IPS-NIHi7 (cell line): ENCODE data around the gene PDLIM1.

Experiments
- DNase-seq: peaks from one replicate; pipeline ENCODE4 v3.0.0; 2012; ENCODE audit warnings: mixed read lengths; ENCODE audit errors: extremely low spot score

Gene PDLIM1

DNA sequence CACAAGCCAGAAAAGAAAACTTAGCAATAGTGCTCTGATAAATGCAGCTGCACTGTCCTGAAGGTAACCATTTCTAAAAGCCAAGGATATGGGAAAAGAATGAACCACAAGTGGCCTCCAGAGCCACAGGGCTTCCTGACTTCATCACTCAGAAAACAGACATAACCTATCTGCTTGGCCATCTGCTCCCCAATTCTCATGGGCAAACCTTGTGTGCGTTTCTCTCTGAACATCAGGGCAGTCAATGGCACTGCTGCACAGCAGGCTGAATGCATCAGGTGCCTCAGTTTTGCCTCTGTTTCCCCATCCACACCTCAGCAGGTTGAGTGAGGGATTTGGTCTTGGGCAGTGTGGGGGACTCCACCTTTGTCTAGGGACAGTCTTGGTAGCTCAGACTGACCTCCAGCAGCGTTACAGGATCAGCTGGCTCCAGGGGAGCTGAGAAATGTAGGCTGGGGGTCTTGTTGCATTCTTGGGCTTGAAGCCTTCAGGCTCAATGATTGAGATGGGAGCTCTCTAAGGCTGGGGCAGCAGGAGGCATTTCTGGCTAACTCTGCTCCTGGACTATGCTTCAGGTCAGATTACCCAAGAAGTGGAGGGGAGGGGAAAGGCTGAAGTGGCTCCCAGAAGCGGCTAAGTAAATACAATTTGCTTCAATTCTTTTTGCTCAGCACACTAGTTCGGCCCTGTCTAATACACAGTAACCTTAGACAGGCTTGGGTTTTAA is 23.6 kb upstream of the PDLIM1 start:
- DNase-seq, result no peak

DNA sequence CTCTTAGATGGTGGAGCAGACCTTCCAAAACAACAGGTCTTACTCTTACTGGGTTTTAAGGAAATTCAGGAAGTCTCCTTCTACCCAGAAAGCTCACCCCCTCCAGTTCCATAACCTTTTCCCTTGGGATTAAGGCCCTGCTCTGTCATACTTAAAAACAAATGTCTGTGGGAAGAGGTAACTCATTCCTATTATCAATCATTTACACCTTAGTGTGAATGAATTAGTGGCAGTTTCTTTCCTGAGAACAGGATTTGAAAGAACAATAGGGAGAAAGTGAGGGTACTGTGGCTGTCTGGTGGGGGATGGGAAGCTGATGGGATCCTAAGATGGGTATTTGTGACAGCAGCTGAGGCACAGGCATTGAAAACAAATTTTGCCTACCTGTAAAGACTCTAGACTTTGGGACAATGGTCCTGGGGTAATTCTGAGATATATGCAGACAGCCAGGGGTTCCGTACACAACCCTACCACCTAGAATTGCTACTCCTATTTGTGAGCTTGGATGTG is 22.2 kb upstream of the PDLIM1 start:
- no peak for DNase-seq

DNA sequence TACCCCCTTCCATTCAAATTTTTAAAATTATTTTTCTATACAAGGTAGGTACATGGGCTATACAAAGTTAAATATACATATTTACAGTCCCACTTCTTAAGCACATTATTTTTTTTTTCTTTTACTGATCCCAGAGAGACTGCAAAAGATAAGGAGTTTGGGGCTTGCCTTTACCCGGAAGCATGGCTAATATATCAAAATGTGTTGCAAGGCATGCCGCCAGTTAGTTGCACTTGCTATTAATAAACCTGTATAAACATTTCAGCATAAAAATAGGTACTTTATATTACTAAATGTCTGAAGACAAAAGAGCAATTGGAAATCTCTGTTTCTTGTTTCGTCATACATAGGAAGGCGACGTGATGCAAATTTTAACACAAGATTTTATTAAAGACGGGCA is 21.5 kb upstream of the PDLIM1 start:
- no peak for DNase-seq

DNA sequence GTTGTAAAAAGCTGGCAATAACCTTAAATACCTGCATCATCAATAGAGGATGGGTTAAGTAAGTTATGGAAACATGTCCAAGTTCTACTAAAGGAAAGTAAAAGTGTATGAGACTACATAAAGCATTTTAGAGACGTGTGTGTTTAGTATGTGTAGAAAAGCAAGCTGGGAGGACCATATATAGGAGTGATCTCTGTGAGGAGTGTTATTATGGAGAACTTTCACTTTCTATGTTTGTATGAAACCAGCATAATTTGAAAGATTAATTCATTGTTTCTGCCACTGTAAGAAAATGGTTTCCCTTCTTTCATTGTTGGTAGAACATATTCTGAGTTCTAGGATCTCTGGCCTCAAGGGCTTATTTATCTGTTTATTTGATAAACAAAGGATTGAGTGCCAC is 19.2 kb upstream of the PDLIM1 start:
- no peak for DNase-seq

DNA sequence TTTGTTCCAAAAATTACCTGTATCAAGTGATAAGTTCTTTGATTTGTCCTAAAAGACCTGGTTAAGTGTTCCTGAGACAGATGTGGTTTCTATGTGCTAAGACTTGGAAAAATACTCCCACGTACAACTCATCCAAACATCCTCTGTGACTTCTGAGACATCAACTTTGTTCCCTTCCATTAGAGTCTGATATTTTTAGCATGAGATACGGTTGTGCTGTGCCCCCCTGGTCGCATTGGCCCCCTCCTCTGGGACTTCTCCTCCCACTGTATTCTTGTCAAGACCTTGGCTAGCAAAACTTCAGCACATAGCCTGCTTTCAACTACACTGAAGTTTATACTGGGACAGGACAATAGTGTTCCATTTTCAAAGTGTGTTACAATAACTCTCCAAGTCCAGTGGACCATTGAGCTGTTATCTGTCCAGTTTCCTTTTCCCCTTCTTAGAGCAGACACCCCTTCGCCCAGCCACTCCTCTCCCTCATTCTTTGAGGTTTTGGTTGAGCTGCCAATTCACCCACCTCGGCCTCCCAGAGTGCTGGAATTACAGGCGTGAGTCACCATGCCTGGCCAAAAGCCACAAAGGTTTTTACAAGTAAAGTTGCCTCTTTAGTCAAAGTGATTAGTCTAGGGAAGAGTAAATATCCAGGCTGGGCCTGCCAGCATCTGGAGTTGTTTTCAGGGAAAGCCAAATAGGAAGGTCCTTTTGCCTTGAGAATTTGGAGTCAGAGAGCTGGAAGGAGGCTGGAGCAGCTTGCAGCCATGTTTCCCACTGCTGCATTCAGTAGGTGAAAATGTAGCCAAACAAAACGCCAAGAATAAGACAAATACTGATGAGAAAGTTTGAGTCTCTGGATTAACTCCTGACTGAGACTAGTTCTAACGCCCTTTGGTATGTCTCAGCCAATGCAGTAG is 17.8 kb upstream of the PDLIM1 start:
- DNase-seq, result no peak

DNA sequence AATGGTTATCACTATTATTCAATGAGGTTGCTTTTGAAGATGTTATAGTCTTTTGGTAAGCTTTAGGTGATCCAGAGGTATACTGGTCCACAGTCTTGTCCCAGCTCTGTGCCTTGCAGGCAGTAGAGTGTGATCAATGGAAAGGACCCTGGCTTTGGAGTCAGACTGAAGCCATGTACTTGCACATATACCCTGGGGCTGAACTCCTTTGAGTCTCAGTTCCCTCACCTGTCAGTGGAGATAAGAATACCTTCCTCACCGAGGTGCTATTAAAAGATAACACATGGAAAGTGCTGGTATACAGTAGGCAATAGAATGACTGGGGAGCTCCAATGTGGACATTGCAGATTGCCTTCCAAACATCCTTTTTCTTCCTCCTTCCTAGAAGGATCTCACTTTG is 16.0 kb upstream of the PDLIM1 start:
- no peak for DNase-seq

DNA sequence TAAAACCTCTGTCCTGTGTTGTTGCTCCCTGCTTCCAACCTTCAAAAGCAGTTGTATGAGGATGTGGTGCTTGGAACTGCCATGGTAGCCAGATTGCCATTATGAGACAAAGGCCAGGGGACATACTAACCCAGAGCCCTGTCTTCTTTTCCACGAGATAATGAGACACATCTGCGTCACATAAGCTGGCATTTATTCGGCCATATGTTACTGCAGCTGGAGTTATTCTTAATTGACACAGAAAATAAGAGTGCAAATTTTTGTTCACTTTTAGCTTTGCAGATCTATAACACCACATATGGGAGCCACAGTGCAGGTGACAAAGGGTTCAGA is 15.5 kb upstream of the PDLIM1 start:
- DNase-seq, result no peak

DNA sequence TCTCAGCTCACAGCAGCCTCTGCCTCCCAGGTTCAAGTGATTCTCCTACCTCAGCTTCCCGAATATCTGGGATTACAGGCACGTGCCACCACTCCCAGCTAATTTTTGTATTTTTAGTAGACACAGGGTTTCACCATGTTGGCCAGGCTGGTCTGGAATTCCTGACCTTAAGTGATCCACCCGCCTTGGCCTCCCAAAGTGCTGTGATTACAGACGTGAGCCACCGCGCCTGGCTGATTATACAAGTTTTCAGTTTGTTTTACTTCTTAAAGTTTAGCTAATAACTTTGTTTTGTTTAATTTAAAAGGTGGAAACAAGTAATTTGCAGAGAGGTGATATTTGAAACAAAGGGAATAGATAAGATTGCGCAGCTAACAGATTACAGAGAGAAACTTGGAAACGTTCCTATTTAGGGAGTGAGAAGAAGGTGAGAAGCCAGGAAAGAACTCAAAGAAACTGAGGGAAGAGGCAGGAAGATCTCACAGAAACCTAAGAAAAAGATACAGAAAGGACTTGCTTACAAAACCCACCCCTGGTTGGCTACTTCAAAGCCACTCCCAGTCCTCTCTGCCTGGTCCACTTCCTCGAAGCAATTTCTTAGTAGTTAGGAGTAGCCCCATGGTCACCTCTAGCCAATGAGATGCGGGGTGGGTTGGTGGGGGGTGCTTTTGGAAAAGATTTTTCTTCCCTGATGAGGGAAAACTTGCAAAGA is 15.0 kb upstream of the PDLIM1 start:
- no peak for DNase-seq

DNA sequence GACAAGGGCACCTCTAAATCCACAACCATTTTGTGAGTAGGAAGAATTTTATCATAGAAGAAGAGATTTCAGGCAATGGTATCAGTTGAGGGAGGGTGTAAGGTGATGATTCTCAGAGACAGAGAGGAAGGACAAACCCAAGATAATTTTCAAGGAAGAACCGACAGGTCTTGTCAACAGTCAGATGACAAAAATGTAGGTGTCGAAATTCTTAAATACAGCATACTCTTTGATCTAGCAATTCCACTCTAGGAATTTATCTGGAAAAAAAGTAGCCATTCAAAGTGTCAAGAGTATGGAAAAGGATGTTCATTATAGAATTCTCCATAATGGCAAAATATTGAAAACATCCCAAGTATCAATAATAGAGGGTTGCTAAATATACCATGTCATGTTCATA is 14.2 kb upstream of the PDLIM1 start:
- DNase-seq, result no peak

DNA sequence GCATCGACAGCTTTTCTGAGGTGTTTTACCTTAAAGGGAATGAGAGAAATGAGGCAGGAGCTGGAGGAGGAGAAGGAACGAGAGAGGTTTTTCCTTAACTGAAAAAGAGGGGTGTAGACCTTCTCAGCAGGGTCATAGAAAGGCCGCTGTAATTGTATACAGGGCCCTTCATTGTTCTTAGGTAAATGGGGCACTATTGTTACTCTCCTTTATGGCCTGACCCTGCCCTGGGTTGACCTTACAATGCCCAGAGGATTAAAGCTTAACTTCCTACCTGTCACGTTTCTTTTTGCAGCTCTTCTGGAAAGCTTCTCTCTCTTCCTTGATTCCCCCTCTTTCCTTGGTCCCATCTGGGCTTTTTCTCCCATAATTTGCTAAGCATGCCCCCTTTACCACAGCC is 13.7 kb upstream of the PDLIM1 start:
- DNase-seq, result no peak

DNA sequence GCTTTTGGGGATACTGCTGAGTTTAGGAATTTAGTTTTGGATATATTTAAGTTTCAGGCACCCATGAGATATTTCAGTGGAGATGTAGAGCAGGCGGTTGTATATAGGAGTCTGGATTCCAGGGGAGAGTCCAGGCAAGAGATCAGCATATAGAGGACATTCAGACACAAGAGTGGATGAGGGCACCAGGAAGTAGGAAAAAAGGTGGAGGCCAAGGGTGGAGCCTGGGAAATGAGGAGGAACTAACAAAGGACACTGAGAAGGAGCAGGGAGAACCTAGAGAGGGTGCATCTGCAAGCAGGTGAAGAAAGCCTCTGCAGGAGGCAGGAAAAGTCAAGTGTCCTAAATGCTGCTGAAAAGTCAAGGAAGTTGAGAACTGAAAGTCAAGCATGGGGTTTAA is 13.1 kb upstream of the PDLIM1 start:
- DNase-seq, result no peak

DNA sequence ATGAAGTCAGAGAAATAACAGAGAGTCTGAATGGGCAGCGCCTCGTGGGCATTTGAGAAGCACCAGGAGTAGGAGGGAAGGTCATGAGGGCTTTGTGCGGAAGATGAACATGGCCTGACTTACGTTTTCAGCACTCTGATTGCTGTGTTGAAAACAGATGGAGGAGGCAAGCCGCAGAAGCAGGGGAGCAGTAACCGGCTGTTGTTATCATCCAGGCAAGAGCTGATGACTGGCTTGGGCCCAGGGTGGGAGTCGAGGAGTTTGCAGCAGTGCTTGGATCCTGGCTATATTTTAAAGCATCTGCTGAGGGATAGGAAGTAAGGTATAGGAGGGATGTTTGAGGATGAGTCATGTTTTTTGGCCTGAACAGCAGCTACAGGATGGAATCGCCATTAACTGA is 12.7 kb upstream of the PDLIM1 start:
- no peak for DNase-seq

DNA sequence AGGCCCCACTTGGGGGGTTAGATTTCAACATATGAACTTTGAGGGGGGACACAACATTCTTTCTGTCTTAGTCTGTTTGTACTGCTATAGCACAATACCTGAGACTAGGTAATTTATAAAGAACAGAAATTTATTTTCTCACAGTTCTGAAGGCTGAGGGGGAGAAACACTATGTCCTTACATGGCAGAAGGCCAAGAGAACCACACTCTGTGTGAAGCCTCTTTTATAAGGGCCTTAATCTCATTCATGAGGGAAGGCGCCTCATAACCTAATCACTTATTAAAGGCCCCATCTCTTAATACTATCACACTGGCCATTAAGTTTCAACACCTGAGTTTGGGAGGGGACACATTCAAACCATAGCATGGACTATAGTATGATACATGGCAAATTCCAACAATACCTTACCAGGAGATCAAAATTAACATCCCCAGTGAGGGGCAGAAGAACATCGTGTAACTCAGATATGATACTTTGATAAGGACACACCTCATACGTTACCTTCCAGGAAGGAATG is 9.3 kb upstream of the PDLIM1 start:
- DNase-seq, result no peak

DNA sequence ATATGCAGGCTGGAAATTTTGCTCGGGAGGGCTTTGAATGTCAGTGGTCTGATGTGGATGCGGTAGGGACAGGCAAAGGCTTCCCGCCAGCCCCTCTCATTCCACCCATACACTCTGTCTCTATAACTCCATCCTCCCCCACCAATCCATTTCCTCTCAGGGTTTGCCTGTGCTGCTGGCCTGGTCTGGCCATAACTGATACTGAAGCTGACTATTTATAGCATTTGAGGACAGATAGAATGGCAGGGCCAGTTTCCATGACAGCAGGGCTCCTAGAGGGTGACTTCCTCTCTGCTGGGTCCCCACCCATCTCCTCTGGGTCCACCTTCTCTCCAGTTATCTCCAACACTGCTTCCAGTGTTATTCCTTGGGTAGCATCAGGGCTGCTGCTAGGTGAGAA is 6.6 kb upstream of the PDLIM1 start:
- no peak for DNase-seq

DNA sequence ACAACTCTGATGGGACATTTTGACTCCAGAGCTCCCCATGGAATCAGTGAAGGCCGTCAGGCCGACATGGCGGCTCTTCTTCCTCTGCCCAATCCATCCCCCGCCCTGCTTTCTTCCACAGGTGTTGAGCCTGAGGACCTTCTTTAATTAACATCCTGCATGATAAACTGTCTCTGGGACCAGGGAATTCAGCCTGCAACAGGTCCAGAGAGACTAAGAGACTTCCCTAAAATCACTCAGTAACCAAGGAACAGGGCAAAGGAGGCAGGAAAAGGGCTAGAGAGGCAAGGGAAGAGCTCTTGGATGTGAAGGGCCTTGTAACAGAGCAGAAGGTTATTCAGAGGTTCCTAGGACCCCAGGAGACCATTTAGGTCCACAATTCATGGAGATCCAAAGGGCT is 6.0 kb upstream of the PDLIM1 start:
- DNase-seq, result no peak

DNA sequence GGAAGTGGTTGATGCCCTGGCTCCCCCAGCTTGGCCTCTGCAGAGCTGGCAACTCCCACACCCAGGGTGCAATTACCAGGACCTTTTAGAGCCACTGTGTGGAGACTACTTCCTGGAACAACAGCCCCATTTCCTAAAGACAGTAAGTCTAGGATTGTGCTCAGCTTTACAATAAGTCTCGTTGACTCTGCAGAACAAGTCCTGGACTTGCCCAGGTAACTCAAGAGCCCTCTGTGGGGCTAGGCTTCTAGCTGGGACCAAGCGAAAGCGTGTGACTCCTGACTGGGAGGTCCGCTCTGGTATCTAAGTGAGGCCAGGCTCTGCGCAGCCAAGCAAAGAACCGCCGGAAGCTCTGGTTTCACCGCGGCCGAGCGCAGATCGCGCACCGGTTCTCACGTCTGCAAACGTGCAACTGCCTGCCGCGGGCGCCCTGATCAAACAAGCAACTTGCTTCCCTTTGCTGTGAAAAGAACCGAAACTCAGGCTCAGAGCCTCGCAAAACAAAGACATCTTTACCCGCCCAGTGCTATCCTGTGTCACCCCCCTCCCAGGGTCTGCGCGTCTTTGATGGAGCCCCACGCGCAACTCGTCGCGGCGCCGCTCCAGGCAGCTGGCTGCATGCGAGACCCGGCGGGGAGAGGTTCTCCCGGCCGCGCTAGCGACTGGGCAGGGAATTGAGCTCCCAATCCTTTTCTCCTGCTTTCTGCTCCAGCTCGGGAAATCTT is 4.4 kb upstream of the PDLIM1 start:
- DNase-seq, result peak; percentile 42

DNA sequence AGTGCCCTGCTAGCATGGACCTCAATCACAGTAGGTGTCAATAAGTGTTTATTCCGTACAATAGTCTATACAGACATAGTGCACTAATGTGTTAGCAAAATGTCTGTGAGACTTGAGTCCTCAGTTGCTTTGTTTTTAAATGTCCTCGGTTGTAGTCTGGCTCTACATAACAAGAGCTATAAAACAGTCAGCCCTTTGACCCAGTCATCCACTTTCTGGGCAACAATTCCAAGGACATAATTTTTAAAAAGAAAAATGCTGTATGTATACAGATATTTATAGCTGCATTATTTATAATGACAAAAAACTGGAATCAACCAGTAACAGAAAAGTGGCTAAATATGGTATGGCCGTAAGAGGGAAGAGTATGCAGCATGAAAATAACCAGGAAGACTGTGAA is 2.8 kb upstream of the PDLIM1 start:
- DNase-seq, result no peak

DNA sequence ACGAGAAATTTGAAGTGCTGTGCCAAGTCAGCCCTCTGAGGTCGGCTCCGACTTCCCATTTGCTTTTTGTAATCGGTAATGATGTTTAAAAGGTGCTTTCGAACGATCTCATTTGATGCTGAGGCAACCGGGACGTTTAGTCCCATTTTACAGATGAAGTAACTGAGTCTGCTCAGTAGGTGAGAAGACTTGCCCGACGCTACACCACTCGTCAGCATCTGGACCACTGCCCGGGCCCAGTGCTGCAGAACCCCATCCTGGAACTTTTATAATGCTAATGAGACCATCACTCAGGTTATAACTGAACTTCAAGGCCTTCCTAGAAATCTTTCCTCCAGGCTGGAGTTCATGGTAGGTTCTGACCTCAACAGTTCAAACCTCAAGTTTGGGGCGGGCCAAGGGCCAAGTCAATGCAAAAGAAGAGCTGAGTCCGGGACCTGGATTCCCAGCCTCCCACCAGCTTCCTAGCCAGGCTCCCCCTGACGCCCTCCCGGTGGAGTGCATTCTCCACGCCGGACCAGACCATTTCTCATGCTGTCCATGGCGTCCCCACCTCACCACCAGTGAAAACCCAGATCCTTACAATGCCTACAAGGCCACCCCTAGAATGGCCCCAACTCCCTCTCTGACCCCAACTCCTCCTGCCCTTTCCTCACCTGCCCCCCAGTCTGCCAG is 699 bp upstream of the PDLIM1 start:
- no peak for DNase-seq

DNA sequence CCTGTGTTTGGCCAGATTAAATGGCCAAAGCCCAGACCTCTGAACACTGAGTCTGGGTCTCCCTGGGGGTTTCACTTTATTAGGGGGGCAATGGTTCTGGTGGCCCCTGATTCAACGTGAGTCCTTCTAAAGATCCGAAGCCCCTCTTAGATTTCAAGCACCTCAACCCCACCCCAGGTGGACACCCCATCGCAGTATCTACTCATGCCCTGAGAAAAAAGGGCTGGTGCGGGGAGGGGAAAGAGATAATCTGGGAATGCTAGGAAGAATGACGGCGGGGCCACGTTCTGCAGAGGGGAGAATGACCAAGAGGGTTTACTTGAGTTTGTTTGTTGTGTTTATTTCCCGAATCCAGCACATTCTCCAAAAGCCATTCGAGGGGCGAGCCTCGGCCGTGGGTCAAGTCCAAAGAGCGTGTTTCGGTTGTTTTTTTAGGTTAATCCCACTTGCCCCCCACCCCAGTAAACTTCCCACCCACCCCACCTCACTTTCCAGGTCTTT is 832 bp downstream of the PDLIM1 start:
- DNase-seq, result no peak

DNA sequence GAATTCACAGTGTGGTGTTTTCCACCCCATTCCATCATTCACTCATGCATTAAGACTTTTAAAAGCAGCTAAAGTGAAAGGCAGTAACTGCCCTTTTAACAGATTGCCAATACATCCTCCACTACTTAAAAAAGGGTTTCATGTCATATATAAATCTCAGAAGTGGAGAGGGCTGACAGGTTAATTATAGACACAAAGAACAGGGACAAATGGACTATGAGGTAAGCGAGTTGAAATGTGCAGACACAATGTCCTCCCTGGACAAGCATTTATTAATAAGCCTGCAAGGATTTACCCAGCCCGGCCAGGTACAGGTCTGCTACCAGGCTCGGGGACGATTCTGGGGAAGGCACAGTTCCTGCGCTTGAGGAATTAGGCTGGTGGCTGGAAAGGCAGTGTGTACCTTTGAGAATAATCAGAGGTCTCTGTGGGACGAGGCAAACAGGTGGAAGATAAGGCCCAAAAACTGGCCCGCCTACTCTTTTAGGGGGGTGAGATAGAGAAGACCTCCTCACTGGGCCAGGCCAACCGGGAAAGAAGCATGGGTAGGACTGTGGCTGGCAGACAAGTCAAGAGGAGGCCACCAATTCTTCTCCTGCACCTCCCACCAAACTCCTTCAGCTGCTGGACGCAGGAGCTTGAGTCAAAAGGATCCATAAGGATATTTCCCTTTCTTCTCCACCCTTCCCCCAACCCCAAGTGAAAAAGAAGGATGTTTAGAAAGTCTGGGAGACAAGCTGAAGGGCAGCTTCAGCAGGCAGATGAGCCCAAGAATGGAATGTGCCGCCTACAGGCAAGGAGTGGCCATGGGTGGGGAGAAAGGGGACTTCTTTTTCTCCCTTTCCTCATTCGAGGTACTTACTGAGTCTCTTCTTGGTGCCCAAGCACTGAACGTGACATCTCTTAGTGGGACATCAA is 1.5 kb downstream of the PDLIM1 start:
- DNase-seq, result peak; percentile 61
